B cell (primary cell): ENCODE data around the gene RGS7BP. TPM values are rescaled to one million over a fixed set of nuclear protein-coding genes. Genes with fewer than 3 reads are reported as not detected.

Source experiments
- ATAC-seq: fragments of 200-7000 bp; cut with Tn5 transposase; one replicate; pipeline ENCODE4 v1.10.0; 2021; ENCODE audit warnings: low read depth, mild to moderate bottlenecking, moderate number of reproducible peaks, moderate library complexity
- CTCF ChIA-PET: fragments of 350-600 bp; sonication (Branson Sonifier 250); formaldehyde crosslinking; loops from one replicate; lab custom pipeline; 2021; ENCODE audit warnings: antibody characterized with exemption, inconsistent platforms; lab: Charles Lee
- POLR2A ChIA-PET: fragments of 350-600 bp; sonication (Branson Sonifier 250); formaldehyde crosslinking; loops from one replicate; lab custom pipeline; 2021; ENCODE audit warnings: antibody characterized with exemption; lab: Charles Lee
- DNase-seq: peaks from one replicate; pipeline ENCODE4 v3.0.0; 2013
- H2AFZ ChIP-seq: 2 replicates; pipeline ENCODE4 v1.6.1; 2012; ENCODE audit warnings: mild to moderate bottlenecking, low read depth, low read length; ENCODE audit not compliant: insufficient read depth, poor library complexity, severe bottlenecking
- H3K27ac ChIP-seq, 2 donors: 1 replicate in 1 of 2; 2 replicates in 1 of 2; pipeline ENCODE4 v1.5.1; 2012 to 2013; ENCODE audit warnings: low read length in 2 of 2, mild to moderate bottlenecking in 2 of 2, moderate library complexity in 1 of 2
- H3K27me3 ChIP-seq, 4 experiments: fragments of 200-600 bp in 1 of 4; sonication (generic) in 1 of 4; replicated peaks in 1 of 4; 1 replicate in 2 of 4; 2 replicates in 2 of 4; pipeline versions ENCODE4 v1.6.1 to v1.7.0; 2013 to 2016; ENCODE audit warnings: low read length in 3 of 4, mild to moderate bottlenecking in 2 of 4, mixed read lengths in 1 of 4, moderate library complexity in 1 of 4; ENCODE audit not compliant: insufficient read depth in 4 of 4, control insufficient read depth in 3 of 4; ENCODE audit errors: control extremely low read depth in 1 of 4
- H3K36me3 ChIP-seq, 2 experiments: replicated peaks in 1 of 2; 1 replicate in 1 of 2; 2 replicates in 1 of 2; pipeline versions ENCODE4 v1.6.1 to v1.7.1; 2013; ENCODE audit warnings: low read length in 1 of 2; ENCODE audit not compliant: insufficient read depth in 2 of 2, control insufficient read depth in 1 of 2; ENCODE audit errors: control extremely low read depth in 1 of 2, extremely low read depth in 1 of 2
- H3K4me1 ChIP-seq, 2 donors: fragments of 200-600 bp in 1 of 2; sonication (generic) in 1 of 2; 1 replicate in 1 of 2; 2 replicates in 1 of 2; pipeline versions ENCODE4 v1.5.1 to v1.6.1; 2013 to 2017; ENCODE audit warnings: low read length in 2 of 2; ENCODE audit not compliant: control insufficient read depth in 2 of 2, insufficient read depth in 2 of 2
- H3K4me2 ChIP-seq: replicated peaks from 2 replicates; pipeline ENCODE3; 2012; ENCODE audit warnings: mild to moderate bottlenecking, low read depth, low read length; ENCODE audit not compliant: poor library complexity, severe bottlenecking
- H3K4me3 ChIP-seq, 5 experiments: fragments of 200-600 bp in 1 of 5; sonication (generic) in 1 of 5; 1 replicate in 3 of 5; 2 replicates in 2 of 5; pipeline versions ENCODE4 v1.5.1 to v1.7.0; 2011 to 2016; ENCODE audit warnings: low read length in 4 of 5, mild to moderate bottlenecking in 4 of 5, low read depth in 2 of 5, control low read depth in 1 of 5, moderate library complexity in 1 of 5; ENCODE audit not compliant: insufficient read depth in 1 of 5; ENCODE audit errors: control extremely low read depth in 1 of 5, extremely low read depth in 1 of 5
- H3K79me2 ChIP-seq: fragments of 200-600 bp; sonication (generic); one replicate; pipeline ENCODE4 v1.6.0; 2016; ENCODE audit warnings: low read length; ENCODE audit not compliant: control insufficient read depth, insufficient read depth
- H3K9ac ChIP-seq: fragments of 200-600 bp; sonication (generic); 2 replicates; pipeline ENCODE4 v1.6.1; 2017; ENCODE audit warnings: mild to moderate bottlenecking, low read length, moderate library complexity
- H3K9me3 ChIP-seq, 3 donors: one replicate each; pipeline versions ENCODE4 v1.6.1 to v1.7.1; 2013; ENCODE audit warnings: low read length in 2 of 3; ENCODE audit not compliant: control insufficient read depth in 2 of 3, insufficient read depth in 1 of 3; ENCODE audit errors: control extremely low read depth in 1 of 3
- H4K20me1 ChIP-seq: 2 replicates; pipeline ENCODE4 v1.6.0; 2012; ENCODE audit warnings: mild to moderate bottlenecking, low read length; ENCODE audit not compliant: insufficient read depth, control insufficient read depth, poor library complexity, severe bottlenecking
- H3K27ac Mint-ChIP-seq: one replicate; pipeline ENCODE4 v1.8.0; 2021; ENCODE audit warnings: mixed read lengths
- H3K27me3 Mint-ChIP-seq: one replicate; pipeline ENCODE4 v1.8.0; 2021; ENCODE audit warnings: mixed read lengths
- H3K4me1 Mint-ChIP-seq: one replicate; pipeline ENCODE4 v1.8.0; 2021; ENCODE audit warnings: mixed read lengths
- H3K4me3 Mint-ChIP-seq: one replicate; pipeline ENCODE4 v1.8.0; 2021; ENCODE audit warnings: mixed read lengths
- H3K9me3 Mint-ChIP-seq: one replicate; pipeline ENCODE4 v1.8.0; 2022; ENCODE audit warnings: mixed read lengths; ENCODE audit not compliant: insufficient read depth
- EZH2 ChIP-seq: IDR thresholded peaks from 2 replicates; pipeline ENCODE4 v1.6.1; 2012; ENCODE audit warnings: borderline replicate concordance, low read depth, mild to moderate bottlenecking, moderate library complexity, low read length; ENCODE audit not compliant: insufficient read depth, poor library complexity, severe bottlenecking
- WGBS: methylation state at CpG from one replicate; pipeline ENCODE4 v1.1.5; 2013; ENCODE audit warnings: missing lambda C conversion rate; ENCODE audit not compliant: insufficient coverage; 5-methylcytosine and 5-hydroxymethylcytosine counted together
- intact Hi-C: fragments of 100-400 bp; cut with micrococcal nuclease; formaldehyde crosslinking; loops from one replicate; pipeline ENCODE4 v1.10.0; 2022
- polyA plus RNA-seq: library from polyadenylated mRNA; depleted of rRNA; stranded (reverse); fragments of >200 nt; gene quantifications from 2 replicates; pipeline ENCODE4 v1.2.3, GENCODE V29; 2012
- total RNA-seq, 2 donors: library from RNA; stranded (reverse); fragments of 120-200 nt in 1 of 2; gene quantifications; 1 replicate in 1 of 2; 2 replicates in 1 of 2; pipeline versions ENCODE4 v1.2.3 to v1.2.4, GENCODE V29; 2013 to 2022
- TF ChIP-seq, protein P1 (sequence below): fragments of 200-600 bp; IDR thresholded peaks from one replicate; pipeline ENCODE4 v1.8.0; 2022; ENCODE audit warnings: antibody characterized with exemption, mild to moderate bottlenecking

Gene RGS7BP
- total and polyA plus RNA-seq, 2 donors (not counting 1 experiment from before 2014, with no cell fraction given), result not detected

DNA sequence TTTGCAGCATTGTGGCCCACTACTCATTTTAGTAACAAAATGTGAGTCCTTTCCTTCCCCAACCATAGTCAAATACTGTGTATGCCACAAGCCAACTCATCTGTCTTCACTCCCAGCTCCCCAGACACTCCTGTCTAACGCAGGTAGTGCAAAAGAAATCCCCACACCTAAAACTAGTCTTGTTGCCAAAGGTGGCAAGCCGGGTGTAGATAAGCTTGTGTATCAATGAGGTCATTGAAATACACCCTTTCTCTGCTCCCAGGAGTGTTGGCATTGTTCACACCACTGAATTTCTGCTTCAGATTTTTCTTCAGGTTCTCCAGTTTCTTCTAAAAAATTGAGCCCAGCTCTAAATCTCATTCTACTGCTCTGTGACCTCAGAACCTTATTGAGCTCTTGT is 19.7 kb upstream of the RGS7BP start:
- Histone ChIP-seq H3K4me3 (no peak overlapping the region), H2AFZ (no peak overlapping the region), H3K36me3 (no peaks in the 10 kb centered on the region), H3K9ac (no peak overlapping the region), H3K79me2 (no peaks in the 10 kb centered on the region), H3K4me2 (no peak overlapping the region), H3K27me3 (no peaks in the 10 kb centered on the region), H4K20me1 (no peaks in the 10 kb centered on the region), H3K9me3 (peaks cover 0 to 11% (median 0%) of the 10 kb centered on the region in 3 donors), H3K4me1 (no peaks in the 10 kb centered on the region), H3K27ac (no peak overlapping the region)
- no peak for TF ChIP-seq EZH2
- TF ChIP-seq, protein P1, sequence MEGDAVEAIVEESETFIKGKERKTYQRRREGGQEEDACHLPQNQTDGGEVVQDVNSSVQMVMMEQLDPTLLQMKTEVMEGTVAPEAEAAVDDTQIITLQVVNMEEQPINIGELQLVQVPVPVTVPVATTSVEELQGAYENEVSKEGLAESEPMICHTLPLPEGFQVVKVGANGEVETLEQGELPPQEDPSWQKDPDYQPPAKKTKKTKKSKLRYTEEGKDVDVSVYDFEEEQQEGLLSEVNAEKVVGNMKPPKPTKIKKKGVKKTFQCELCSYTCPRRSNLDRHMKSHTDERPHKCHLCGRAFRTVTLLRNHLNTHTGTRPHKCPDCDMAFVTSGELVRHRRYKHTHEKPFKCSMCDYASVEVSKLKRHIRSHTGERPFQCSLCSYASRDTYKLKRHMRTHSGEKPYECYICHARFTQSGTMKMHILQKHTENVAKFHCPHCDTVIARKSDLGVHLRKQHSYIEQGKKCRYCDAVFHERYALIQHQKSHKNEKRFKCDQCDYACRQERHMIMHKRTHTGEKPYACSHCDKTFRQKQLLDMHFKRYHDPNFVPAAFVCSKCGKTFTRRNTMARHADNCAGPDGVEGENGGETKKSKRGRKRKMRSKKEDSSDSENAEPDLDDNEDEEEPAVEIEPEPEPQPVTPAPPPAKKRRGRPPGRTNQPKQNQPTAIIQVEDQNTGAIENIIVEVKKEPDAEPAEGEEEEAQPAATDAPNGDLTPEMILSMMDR, result no peak
- no peaks in the 10 kb centered on the region for H3K27me3 Mint-ChIP-seq
- intact Hi-C loops, result no loop called here
- no peaks in the 10 kb centered on the region for H3K9me3 Mint-ChIP-seq
- no peak overlapping the region for H3K27ac Mint-ChIP-seq
- H3K4me1 Mint-ChIP-seq, result no peaks in the 10 kb centered on the region
- DNase-seq (no peak), ATAC-seq (no peak)
- WGBS, result 100% methylated on average over 1 of the region's 2 CpGs
- POLR2A ChIA-PET, result no interaction called here
- no peak overlapping the region for H3K4me3 Mint-ChIP-seq
- CTCF ChIA-PET, result no interaction called here

DNA sequence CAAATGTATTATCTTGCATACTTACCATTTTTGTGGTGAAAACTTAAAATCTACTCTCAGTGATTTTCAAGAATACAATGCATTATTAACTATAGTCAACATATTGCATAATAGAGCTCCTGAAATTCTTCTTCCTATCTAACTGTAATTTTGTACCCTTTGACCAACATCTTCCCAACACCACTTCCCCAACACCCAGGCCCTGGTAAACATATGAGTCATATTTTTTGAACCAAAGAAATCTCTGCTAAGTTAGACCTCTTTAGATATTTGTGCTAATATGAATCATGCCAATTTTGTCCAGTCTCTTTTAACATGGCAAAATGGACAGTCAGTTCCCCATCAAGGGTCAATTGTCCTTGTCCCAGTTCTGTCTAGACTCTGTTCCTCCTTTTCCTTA is 18.5 kb upstream of the RGS7BP start:
- Histone ChIP-seq H3K79me2 (no peaks in the 10 kb centered on the region), H3K9ac (no peak overlapping the region), H3K4me3 (no peak overlapping the region), H3K36me3 (no peaks in the 10 kb centered on the region), H4K20me1 (no peaks in the 10 kb centered on the region), H3K27ac (no peak overlapping the region), H3K4me1 (no peaks in the 10 kb centered on the region), H3K4me2 (no peak overlapping the region), H3K27me3 (no peaks in the 10 kb centered on the region), H3K9me3 (peaks cover 0 to 11% (median 0%) of the 10 kb centered on the region in 3 donors), H2AFZ (no peak overlapping the region)
- TF ChIP-seq, protein P1, result no peak
- TF ChIP-seq EZH2, result no peak
- Mint-ChIP-seq H3K27me3 (no peaks in the 10 kb centered on the region), H3K9me3 (no peaks in the 10 kb centered on the region), H3K4me1 (no peaks in the 10 kb centered on the region), H3K27ac (no peak overlapping the region), H3K4me3 (no peak overlapping the region)
- intact Hi-C loops, result no loop called here
- CTCF ChIA-PET, result interaction anchor here (0.6 kb wide), 1 partner anchor 302 kb away, joined by 3 read pairs; no protein-coding TSS in a partner anchor
- POLR2A ChIA-PET, result no interaction called here
- no peak for DNase-seq
- no peak for ATAC-seq
